Smooth muscle cell (in vitro differentiated cells): Measurements from ENCODE around the gene SFTPB. TPM values are rescaled to one million over a fixed set of nuclear protein-coding genes. Genes with fewer than 3 reads are reported as not detected.
"Not testable (repeated sequence)": the region's sequence is repeated elsewhere in the genome, so short reads cannot be mapped to it uniquely, and the experiment has no call there.

Experiments used
- DNase-seq: peaks from one replicate; lab custom pipeline; 2025; ENCODE audit not compliant: unreplicated experiment; lab: John Stamatoyannopoulos, UW
- H2AFZ ChIP-seq: fragments of 200-600 bp; sonication (generic); 2 replicates; pipeline ENCODE4 v1.6.0; 2016; ENCODE audit warnings: antibody characterized with exemption, low read depth, mild to moderate bottlenecking
- H3F3A ChIP-seq: fragments of 200-600 bp; sonication (generic); 2 replicates; pipeline ENCODE4 v1.6.0; 2017; ENCODE audit warnings: antibody characterized with exemption, low read depth
- H3K27ac ChIP-seq: fragments of 200-600 bp; sonication (generic); 2 replicates; pipeline ENCODE4 v1.5.1; 2016; ENCODE audit warnings: low read depth, mild to moderate bottlenecking
- H3K27me3 ChIP-seq: fragments of 200-600 bp; sonication (generic); 2 replicates; pipeline ENCODE4 v1.6.1; 2016; ENCODE audit warnings: low read depth, mild to moderate bottlenecking
- H3K36me3 ChIP-seq: fragments of 200-600 bp; sonication (generic); 2 replicates; pipeline ENCODE4 v1.5.1; 2016; ENCODE audit warnings: low read depth
- H3K4me1 ChIP-seq: fragments of 200-600 bp; sonication (generic); 2 replicates; pipeline ENCODE4 v1.5.1; 2016; ENCODE audit warnings: low read depth
- H3K4me2 ChIP-seq: fragments of 200-600 bp; sonication (generic); 2 replicates; pipeline ENCODE4 v1.6.0; 2016; ENCODE audit warnings: mild to moderate bottlenecking
- H3K4me3 ChIP-seq: fragments of 200-600 bp; sonication (generic); 2 replicates; pipeline ENCODE4 v1.5.1; 2016; ENCODE audit warnings: mild to moderate bottlenecking
- H3K79me2 ChIP-seq: fragments of 200-600 bp; sonication (generic); 2 replicates; pipeline ENCODE4 v1.6.0; 2016; ENCODE audit warnings: low read depth, mild to moderate bottlenecking
- H3K9ac ChIP-seq: fragments of 200-600 bp; sonication (generic); 2 replicates; pipeline ENCODE4 v1.6.0; 2016; ENCODE audit warnings: low read depth
- H3K9me3 ChIP-seq: fragments of 200-600 bp; sonication (generic); replicated peaks from 2 replicates; pipeline ENCODE4 v1.5.1; 2016; ENCODE audit warnings: low read depth
- H4K20me1 ChIP-seq: fragments of 200-600 bp; sonication (generic); 2 replicates; pipeline ENCODE4 v1.6.0; 2016; ENCODE audit warnings: low read depth
- WGBS: methylation state at CpG from one replicate; pipeline ENCODE4 v1.1.7; 2016; ENCODE audit warnings: low lambda C conversion rate; 5-methylcytosine and 5-hydroxymethylcytosine counted together
- polyA plus RNA-seq: library from polyadenylated mRNA; unstranded; fragments of >200 nt; fragmentation: Nextera tagmentation; extraction: Ambion mirVana; gene quantifications from 2 replicates; pipeline ENCODE4 v1.2.1, GENCODE V29; 2016
- total RNA-seq: library from RNA; depleted of rRNA; stranded (reverse); fragments of >200 nt; gene quantifications from 2 replicates; pipeline ENCODE4 v1.2.3, GENCODE V29; 2014
- TF ChIP-seq, protein P1 (sequence below): fragments of 200-600 bp; sonication (generic); IDR thresholded peaks from 2 replicates; pipeline ENCODE4 v1.5.1; 2017; ENCODE audit warnings: borderline replicate concordance, mild to moderate bottlenecking, antibody characterized with exemption; ENCODE audit not compliant: insufficient read depth, poor library complexity, severe bottlenecking

SFTPB gene
- total and polyA plus RNA-seq, 2 experiments from 2014 or later = not detected

DNA sequence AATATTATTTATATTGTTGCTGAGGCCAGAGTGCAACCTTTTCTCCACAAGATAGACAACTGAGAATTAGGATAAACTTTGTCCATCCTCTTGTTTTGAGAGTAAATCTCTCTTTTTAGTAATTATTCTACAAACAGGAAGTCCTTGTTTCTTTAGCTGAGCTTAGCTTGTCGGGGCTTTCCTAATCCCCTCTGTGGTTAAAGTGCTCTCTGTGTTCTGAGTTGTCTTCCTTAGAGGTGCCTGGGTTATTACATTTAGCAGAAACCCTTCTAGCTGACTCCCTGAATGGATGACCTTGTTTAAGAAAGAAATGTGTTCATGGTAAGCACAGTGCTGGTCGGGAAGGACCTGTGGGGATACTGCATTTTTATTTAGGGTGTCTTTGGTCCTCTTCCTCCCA is 39.3 kb downstream of the SFTPB start:
- Histone ChIP-seq H3K36me3 (peaks cover 22% of the 10 kb centered on the region), H3K4me1 (no peaks in the 10 kb centered on the region), H4K20me1 (peaks cover 17% of the 10 kb centered on the region), H3K27me3 (no peaks in the 10 kb centered on the region), H3K9ac (no peak overlapping the region), H3K4me2 (no peak overlapping the region), H3K9me3 (no peaks in the 10 kb centered on the region), H3F3A (no peaks in the 10 kb centered on the region), H3K79me2 (no peaks in the 10 kb centered on the region), H2AFZ (no peak overlapping the region), H3K27ac (peak overlapping the region; percentile 59), H3K4me3 (no peak overlapping the region)
- TF ChIP-seq, protein P1, sequence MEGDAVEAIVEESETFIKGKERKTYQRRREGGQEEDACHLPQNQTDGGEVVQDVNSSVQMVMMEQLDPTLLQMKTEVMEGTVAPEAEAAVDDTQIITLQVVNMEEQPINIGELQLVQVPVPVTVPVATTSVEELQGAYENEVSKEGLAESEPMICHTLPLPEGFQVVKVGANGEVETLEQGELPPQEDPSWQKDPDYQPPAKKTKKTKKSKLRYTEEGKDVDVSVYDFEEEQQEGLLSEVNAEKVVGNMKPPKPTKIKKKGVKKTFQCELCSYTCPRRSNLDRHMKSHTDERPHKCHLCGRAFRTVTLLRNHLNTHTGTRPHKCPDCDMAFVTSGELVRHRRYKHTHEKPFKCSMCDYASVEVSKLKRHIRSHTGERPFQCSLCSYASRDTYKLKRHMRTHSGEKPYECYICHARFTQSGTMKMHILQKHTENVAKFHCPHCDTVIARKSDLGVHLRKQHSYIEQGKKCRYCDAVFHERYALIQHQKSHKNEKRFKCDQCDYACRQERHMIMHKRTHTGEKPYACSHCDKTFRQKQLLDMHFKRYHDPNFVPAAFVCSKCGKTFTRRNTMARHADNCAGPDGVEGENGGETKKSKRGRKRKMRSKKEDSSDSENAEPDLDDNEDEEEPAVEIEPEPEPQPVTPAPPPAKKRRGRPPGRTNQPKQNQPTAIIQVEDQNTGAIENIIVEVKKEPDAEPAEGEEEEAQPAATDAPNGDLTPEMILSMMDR = no peak
- WGBS = 37% methylated on average over 2 of the region's 2 CpGs
- DNase-seq = no peak

GRCh38 chr2:85623991-85624390 is 44.0 kb downstream of the SFTPB start:
- no peak overlapping the region for H3K27ac ChIP-seq
- no peaks in the 10 kb centered on the region for H3K9me3 ChIP-seq
- DNase-seq = no peak
- peaks cover 28% of the 10 kb centered on the region for H3K79me2 ChIP-seq
- H3F3A ChIP-seq = no peaks in the 10 kb centered on the region
- no peak overlapping the region for H3K4me2 ChIP-seq
- peaks cover 15% of the 10 kb centered on the region for H3K36me3 ChIP-seq
- 98% methylated on average over 5 of the region's 5 CpGs for WGBS
- H2AFZ ChIP-seq = no peak overlapping the region
- no peak overlapping the region for H3K9ac ChIP-seq
- H3K4me3 ChIP-seq = no peak overlapping the region
- H3K4me1 ChIP-seq = no peaks in the 10 kb centered on the region
- H3K27me3 ChIP-seq = no peaks in the 10 kb centered on the region
- TF ChIP-seq, protein P1 = no peak
- H4K20me1 ChIP-seq = peaks cover 25% of the 10 kb centered on the region

GRCh38 chr2:85621338-85621737 is 46.7 kb downstream of the SFTPB start:
- Histone ChIP-seq H3K4me1 (peaks cover 8% of the 10 kb centered on the region), H3K4me3 (no peak overlapping the region), H4K20me1 (peaks cover 32% of the 10 kb centered on the region), H3K27ac (no peak overlapping the region), H3K79me2 (peaks cover 54% of the 10 kb centered on the region), H3K4me2 (no peak overlapping the region), H3K27me3 (no peaks in the 10 kb centered on the region), H3K9me3 (no peaks in the 10 kb centered on the region), H3K9ac (no peak overlapping the region), H3F3A (no peaks in the 10 kb centered on the region), H2AFZ (no peak overlapping the region), H3K36me3 (peaks cover 15% of the 10 kb centered on the region)
- WGBS = 100% methylated on average over 1 of the region's 1 CpG
- TF ChIP-seq, protein P1 = no peak
- no peak for DNase-seq

DNA sequence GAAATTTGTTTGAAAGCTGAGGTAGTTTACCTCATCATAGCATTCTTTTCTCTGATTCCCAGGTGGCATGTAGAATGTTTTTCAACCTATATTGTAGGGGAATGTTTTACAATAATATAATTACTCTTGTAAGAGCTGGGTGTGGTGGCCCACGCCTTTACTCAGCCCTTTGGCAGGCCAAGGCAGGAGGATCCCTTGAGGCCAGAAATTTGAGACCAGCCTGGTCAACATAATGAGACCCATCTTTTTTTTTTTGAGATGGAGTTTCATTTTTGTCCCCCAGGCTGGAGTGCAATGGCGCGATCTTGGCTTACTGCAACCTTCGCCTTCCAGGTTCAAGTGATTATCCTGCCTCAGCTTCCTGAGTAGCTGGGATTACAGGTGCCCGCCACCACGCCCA is 48.4 kb downstream of the SFTPB start:
- 98% methylated on average over 6 of the region's 6 CpGs for WGBS
- Histone ChIP-seq H3K27me3 (no peaks in the 10 kb centered on the region), H2AFZ (no peak overlapping the region), H3F3A (no peaks in the 10 kb centered on the region), H3K79me2 (peaks cover 61% of the 10 kb centered on the region), H3K4me2 (no peak overlapping the region), H3K27ac (no peak overlapping the region), H3K4me3 (no peak overlapping the region), H3K9ac (no peak overlapping the region), H3K36me3 (peaks cover 10% of the 10 kb centered on the region), H3K4me1 (peaks cover 8% of the 10 kb centered on the region), H3K9me3 (no peaks in the 10 kb centered on the region), H4K20me1 (peaks cover 32% of the 10 kb centered on the region)
- TF ChIP-seq, protein P1 = no peak
- DNase-seq = no peak

DNA sequence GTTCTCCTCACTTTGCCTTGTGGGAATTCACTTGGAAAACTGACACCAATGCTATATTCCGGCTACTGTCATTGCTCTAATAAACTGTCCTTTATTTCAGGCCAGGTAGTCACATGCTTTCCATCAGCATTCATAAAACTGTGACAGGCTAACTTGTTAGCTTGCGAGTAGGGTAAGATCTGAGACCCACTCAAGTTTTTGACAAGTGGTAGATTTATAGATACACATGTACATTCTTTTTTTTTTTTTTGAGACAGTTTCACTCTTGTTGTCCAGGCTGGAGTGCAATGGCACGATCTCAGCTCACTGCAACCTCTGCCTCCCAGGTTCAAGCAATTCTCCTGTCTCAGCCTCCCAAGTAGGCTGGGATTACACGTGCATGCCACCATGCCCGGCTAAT is 50.3 kb downstream of the SFTPB start:
- peaks cover 59% of the 10 kb centered on the region for H3K79me2 ChIP-seq
- not testable (repeated sequence) for H3F3A ChIP-seq, DNase-seq, H3K4me2 ChIP-seq, H2AFZ ChIP-seq, H3K27ac ChIP-seq, H3K4me3 ChIP-seq, H3K36me3 ChIP-seq, H3K9me3 ChIP-seq, H3K27me3 ChIP-seq, H3K9ac ChIP-seq, H3K4me1 ChIP-seq
- peaks cover 29% of the 10 kb centered on the region for H4K20me1 ChIP-seq
- 94% methylated on average over 5 of the region's 5 CpGs for WGBS
